Measurements from ENCODE around the gene ALDH3A2. TPM values are rescaled to one million over a fixed set of nuclear protein-coding genes. Genes with fewer than 3 reads are reported as not detected.

Gene ALDH3A2
- total RNA-seq, 1 donor, result 36.7 TPM

DNA sequence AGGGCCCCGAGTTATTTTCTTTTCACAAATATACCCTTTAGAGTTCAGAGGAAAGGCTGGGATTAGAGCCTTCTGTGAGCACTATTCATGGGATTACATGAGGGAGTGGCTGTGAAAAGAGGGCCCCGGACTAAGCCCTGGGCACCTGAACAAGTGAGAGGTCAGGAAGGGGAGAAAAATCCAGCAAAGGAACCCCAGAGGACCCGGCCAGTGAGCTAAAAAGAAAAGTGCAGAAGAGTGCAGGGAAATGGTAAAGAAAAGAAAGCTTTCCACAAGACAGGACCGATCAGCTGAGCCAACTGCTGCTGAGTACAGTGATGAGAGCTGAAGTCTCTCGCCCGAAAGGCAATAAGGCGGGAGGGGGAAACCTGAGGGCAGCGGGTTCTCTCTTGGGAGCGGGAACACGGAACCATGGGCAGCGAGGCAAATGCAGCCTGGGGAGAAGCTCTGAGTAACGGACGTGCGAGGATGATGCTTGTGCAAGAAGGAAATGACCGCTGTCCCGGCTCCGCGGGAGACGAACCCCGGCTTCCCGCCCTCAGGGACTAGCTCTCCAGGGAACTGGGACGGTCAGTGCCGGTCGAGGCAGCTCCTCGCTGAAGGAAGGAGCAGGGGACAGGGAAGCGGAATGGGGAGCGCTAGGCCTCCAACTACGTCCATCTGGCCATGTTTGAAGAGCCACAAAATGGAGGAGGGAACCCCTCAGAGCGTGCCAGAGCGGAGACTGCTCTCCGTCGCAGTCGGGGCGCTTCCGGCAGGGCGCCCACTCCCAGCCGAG is 665 bp upstream of the ALDH3A2 start:
- DNase-seq (ENCODE audit: low read depth), result peak; percentile 75
- peak overlapping the region; percentile 83 for H3K4me3 ChIP-seq (ENCODE audit: low read depth, low read length)
- TF ChIP-seq, protein P1, sequence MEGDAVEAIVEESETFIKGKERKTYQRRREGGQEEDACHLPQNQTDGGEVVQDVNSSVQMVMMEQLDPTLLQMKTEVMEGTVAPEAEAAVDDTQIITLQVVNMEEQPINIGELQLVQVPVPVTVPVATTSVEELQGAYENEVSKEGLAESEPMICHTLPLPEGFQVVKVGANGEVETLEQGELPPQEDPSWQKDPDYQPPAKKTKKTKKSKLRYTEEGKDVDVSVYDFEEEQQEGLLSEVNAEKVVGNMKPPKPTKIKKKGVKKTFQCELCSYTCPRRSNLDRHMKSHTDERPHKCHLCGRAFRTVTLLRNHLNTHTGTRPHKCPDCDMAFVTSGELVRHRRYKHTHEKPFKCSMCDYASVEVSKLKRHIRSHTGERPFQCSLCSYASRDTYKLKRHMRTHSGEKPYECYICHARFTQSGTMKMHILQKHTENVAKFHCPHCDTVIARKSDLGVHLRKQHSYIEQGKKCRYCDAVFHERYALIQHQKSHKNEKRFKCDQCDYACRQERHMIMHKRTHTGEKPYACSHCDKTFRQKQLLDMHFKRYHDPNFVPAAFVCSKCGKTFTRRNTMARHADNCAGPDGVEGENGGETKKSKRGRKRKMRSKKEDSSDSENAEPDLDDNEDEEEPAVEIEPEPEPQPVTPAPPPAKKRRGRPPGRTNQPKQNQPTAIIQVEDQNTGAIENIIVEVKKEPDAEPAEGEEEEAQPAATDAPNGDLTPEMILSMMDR (IDR thresholded peaks at IDR 0.05; ENCODE audit: insufficient read depth, low read depth, low read length), result no peak

DNA sequence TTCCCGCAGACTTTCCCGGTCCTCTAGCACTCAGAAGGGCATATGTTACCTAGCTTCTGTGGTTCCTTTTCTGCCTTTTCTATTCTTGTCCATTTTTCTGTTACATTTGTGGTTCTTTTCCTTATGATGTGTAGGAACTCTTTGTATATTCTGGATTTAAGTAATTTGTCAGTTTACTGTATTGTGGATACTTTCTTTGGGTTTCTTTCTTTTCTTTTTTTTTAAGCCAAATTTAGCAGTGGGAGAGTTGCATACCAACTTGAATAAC is 657 bp downstream of the ALDH3A2 start:
- peak overlapping the region; percentile 83 for H3K4me3 ChIP-seq (ENCODE audit: low read depth, low read length)
- TF ChIP-seq, protein P1 (IDR thresholded peaks at IDR 0.05; ENCODE audit: insufficient read depth, low read depth, low read length), result no peak
- DNase-seq (ENCODE audit: low read depth), result no peak

DNA sequence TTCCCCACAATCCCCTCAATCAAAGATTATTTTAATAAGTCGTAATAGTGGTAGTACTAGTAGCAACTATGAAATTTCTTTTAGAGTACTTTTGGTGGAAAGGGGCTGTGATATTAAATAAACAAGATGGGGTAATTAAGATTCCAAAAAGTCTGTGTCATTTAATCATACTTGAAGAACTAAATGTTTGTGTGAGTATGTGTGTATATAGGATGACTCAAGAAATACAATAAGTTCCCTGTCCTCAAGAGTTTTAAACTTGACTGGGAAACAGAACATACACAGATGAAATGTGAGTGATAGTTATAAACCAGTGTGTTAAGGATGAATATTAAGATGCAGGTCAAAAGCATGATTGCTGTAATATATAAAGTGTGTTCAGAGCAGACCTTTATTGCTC is 2.3 kb downstream of the ALDH3A2 start:
- TF ChIP-seq, protein P1 (IDR thresholded peaks at IDR 0.05; ENCODE audit: insufficient read depth, low read depth, low read length), result no peak
- DNase-seq (ENCODE audit: low read depth), result no peak
- no peak overlapping the region for H3K4me3 ChIP-seq (ENCODE audit: low read depth, low read length)

DNA sequence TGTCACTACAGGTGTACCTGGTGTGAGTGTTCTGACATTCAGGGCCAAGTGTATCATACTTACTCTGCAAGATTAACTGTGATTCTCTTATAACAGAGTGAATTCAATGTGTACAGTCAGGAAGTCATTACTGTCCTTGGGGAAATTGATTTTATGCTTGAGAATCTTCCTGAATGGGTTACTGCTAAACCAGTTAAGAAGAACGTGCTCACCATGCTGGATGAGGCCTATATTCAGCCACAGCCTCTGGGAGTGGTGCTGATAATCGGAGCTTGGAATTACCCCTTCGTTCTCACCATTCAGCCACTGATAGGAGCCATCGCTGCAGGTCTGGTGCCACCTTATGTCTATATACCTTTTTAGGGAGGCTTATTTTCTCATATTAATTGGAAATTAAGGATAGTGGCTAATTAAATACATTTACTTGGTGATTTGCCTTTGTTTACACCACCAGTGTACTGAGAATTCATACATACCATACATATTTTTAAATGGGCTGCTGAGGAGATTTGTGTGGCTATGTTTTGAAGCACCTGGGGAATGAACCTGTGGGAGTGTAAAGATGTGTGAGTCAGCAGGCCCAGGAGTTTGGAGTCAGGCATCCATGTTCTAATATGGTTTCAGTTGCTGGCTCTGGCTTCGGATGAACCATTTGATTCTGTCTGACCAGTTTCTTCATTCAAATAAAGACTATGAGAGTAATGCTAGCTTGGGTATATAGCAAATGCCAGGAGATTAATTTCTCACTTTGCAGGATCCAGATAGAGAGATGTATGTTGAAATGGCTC is 3.1 kb downstream of the ALDH3A2 start:
- H3K4me3 ChIP-seq (ENCODE audit: low read depth, low read length), result no peak overlapping the region
- TF ChIP-seq, protein P1 (IDR thresholded peaks at IDR 0.05; ENCODE audit: insufficient read depth, low read depth, low read length), result no peak
- no peak for DNase-seq (ENCODE audit: low read depth)

DNA sequence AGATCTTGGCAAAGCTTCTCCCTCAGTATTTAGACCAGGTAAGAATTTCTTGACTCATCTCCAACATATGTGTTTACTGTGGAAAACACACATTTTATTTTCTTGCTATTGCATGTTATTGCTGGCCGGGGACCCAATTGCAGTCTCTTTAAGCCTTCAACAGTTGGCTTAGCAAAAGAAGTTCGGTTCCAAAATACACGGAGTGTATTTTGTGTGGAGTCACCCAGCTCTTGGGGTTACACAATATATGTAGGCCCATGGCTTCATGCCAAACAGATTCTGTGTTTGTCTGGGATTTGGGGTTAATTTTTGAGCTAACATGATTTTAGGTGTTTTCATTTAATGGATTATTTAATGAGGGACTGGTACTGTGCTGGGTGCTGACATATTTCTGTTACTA is 4.0 kb downstream of the ALDH3A2 start:
- H3K4me3 ChIP-seq (ENCODE audit: low read depth, low read length), result no peak overlapping the region
- TF ChIP-seq, protein P1 (IDR thresholded peaks at IDR 0.05; ENCODE audit: insufficient read depth, low read depth, low read length), result no peak
- DNase-seq (ENCODE audit: low read depth), result no peak

DNA sequence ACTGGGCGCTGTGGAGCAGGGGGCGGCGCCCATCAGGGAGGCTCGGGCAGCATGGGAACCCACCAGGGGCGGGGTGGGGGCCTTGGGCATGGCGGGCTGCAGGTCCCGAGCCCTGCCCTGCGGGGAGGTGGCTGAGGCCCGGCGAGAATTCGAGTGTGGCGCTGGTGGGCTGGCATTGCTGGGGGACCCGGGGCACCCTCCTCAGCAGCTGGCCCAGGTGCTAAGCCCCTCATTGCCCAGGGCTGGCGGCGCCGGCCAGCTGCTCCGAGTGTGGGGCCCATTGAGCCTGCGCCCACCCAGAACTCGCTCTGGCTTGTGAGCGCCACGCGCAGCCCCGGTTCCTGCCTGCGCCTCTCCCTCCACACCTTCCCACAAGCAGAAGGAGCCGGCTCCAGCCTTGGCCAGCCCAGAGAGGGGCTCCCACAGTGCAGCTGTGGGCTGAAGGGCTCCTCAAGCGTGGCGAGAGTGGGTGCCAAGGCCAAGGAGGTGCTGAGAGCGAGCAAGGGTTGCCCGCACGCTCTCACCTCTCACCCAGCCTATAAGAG is 5.9 kb downstream of the ALDH3A2 start:
- no peak overlapping the region for H3K4me3 ChIP-seq (ENCODE audit: low read depth, low read length)
- TF ChIP-seq, protein P1 (IDR thresholded peaks at IDR 0.05; ENCODE audit: insufficient read depth, low read depth, low read length), result no peak
- no peak for DNase-seq (ENCODE audit: low read depth)
